Kidney (tissue), 14 donors: ENCODE data around the gene FUT8. TPM values are rescaled to one million over a fixed set of nuclear protein-coding genes. Genes with fewer than 3 reads are reported as not detected.

Experiments
- DNase-seq, 5 donors: peaks; one replicate each; pipeline ENCODE4 v3.0.0-alpha.2; 2013 to 2020
- FAIRE-seq: peaks from 2 replicates; lab custom pipeline; 2012; peaks lifted over from hg19 to GRCh38; lab: Jason Lieb, UNC
- H3K27ac ChIP-seq, 2 donors: one replicate each; pipeline ENCODE4 v1.7.0; 2013; ENCODE audit warnings: low read depth in 2 of 2, low read length in 2 of 2, inconsistent platforms in 1 of 2
- H3K27me3 ChIP-seq: one replicate; pipeline ENCODE4 v1.7.1; 2013; ENCODE audit warnings: low read length, inconsistent platforms; ENCODE audit not compliant: control insufficient read depth, insufficient read depth
- H3K36me3 ChIP-seq, 3 donors: one replicate each; pipeline versions ENCODE4 v1.7.0 to v1.7.1; 2013; ENCODE audit warnings: low read length in 3 of 3, control low read depth in 1 of 3, inconsistent platforms in 1 of 3; ENCODE audit not compliant: insufficient read depth in 3 of 3, control insufficient read depth in 2 of 3
- H3K4me1 ChIP-seq, 3 donors: one replicate each; pipeline versions ENCODE4 v1.7.0 to v1.7.1; 2013; ENCODE audit warnings: low read length in 3 of 3, inconsistent platforms in 1 of 3, low read depth in 1 of 3; ENCODE audit not compliant: control insufficient read depth in 2 of 3, insufficient read depth in 2 of 3
- H3K4me3 ChIP-seq, 3 donors: one replicate each; pipeline versions ENCODE4 v1.7.0 to v1.8.1; 2013; ENCODE audit warnings: low read length in 3 of 3, control low read depth in 1 of 3, inconsistent platforms in 1 of 3
- H3K9ac ChIP-seq, 3 donors: one replicate each; pipeline versions ENCODE4 v1.7.0 to v1.7.1; 2013; ENCODE audit warnings: low read length in 3 of 3, control low read depth in 1 of 3, inconsistent platforms in 1 of 3
- H3K9me3 ChIP-seq, 3 donors: one replicate each; pipeline versions ENCODE4 v1.7.0 to v1.7.1; 2013; ENCODE audit warnings: low read length in 3 of 3, control low read depth in 1 of 3, inconsistent platforms in 1 of 3; ENCODE audit not compliant: control insufficient read depth in 2 of 3, insufficient read depth in 1 of 3
- intact Hi-C: fragments of 100-400 bp; cut with DNase I; formaldehyde crosslinking; loops from one replicate; pipeline ENCODE4 v1.11.1; 2022
- polyA plus RNA-seq: library from polyadenylated mRNA; stranded (reverse); fragments of 350-450 nt; fragmentation: Illumina TruSeq; extraction: RNeasy Lipid Tissue Mini Kit (QIAGEN cat#74804); gene quantifications from one replicate; pipeline ENCODE4 v1.2.3, GENCODE V29; 2014; ENCODE audit warnings: low read depth, low replicate concordance; ENCODE audit not compliant: insufficient read depth
- total RNA-seq: library from RNA; stranded (reverse); fragmentation: NEBNext Ultra II Directional; extraction: Animal tissue kit (Norgen Biotek cat#: 25700); gene quantifications from one replicate; pipeline ENCODE4 v1.2.1, GENCODE V29; 2021
- TF ChIP-seq, protein P1 (sequence below): IDR thresholded peaks from 3 replicates; pipeline ENCODE4 v1.5.1; 2012; ENCODE audit warnings: mild to moderate bottlenecking, moderate library complexity, borderline replicate concordance; ENCODE audit not compliant: insufficient read depth; ENCODE audit errors: extremely low read depth
- donor health status: control.
- donor health status: control.
- donor health status: control.
- donor health status: control.
- donor health status: control.
- donor health status: DM: yes; HTN: yes; CAD: no.
- donor health status: Normal renal cell carcinoma (clear cell type).

FUT8 gene
- total and polyA plus RNA-seq, 2 donors from 2014 or later: 8.2 to 49.6 TPM

- intact Hi-C loops: no loop called here
- Histone ChIP-seq H3K4me3 (no peak overlapping the region), H3K36me3 (no peaks in the 10 kb centered on the region), H3K9me3 (no peaks in the 10 kb centered on the region), H3K4me1 (no peaks in the 10 kb centered on the region), H3K27ac (no peak overlapping the region), H3K27me3 (no peaks in the 10 kb centered on the region), H3K9ac (no peak overlapping the region)
- no peak for DNase-seq
- TF ChIP-seq, protein P1, sequence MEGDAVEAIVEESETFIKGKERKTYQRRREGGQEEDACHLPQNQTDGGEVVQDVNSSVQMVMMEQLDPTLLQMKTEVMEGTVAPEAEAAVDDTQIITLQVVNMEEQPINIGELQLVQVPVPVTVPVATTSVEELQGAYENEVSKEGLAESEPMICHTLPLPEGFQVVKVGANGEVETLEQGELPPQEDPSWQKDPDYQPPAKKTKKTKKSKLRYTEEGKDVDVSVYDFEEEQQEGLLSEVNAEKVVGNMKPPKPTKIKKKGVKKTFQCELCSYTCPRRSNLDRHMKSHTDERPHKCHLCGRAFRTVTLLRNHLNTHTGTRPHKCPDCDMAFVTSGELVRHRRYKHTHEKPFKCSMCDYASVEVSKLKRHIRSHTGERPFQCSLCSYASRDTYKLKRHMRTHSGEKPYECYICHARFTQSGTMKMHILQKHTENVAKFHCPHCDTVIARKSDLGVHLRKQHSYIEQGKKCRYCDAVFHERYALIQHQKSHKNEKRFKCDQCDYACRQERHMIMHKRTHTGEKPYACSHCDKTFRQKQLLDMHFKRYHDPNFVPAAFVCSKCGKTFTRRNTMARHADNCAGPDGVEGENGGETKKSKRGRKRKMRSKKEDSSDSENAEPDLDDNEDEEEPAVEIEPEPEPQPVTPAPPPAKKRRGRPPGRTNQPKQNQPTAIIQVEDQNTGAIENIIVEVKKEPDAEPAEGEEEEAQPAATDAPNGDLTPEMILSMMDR: no peak
- no peak for FAIRE-seq
Measured at GRCh38 chr14:65588426-65589140, 176.1 kb downstream of the FUT8 start.

DNA sequence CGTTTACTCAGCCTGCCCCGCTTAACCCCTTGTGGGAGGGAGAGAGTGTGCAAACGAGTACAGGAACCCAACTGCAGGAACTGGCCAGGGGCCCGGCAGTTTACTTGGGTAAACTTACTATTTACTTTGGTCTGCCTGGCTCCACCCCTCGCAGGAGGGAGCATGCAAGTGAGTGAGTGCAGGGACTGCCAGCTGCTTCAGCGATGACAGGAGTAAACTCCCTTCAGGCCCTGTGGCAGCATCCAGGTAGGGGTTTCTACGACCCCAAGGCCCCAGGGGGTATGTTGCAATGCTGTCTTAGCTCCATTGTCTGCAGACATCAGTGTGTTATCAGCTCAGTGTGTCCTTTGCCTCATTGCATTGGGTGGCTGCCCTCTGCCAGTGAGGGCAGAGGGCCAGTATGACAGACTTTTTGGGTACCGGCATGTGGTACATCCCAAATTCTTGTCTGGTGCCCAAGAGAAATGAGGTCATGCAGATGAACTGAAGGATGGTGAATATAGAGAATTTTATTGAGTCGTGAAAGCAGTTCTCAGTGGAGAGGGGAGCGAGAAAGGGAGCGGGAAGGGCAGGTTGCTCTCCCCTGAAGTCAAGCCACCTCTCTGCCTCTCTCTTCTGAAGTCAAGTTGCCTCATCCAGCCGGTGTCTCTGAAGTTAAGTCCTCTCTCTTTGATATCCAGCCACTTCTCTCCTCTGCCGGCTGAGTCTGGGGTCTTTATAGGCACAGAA lies 181.8 kb downstream of the FUT8 start:
- H3K27ac ChIP-seq: no peak overlapping the region
- H3K4me1 ChIP-seq: no peaks in the 10 kb centered on the region
- H3K36me3 ChIP-seq: no peaks in the 10 kb centered on the region
- DNase-seq (peak in 1 of 5 donors; percentile 37), FAIRE-seq (no peak)
- intact Hi-C loops: no loop called here
- no peak overlapping the region for H3K9ac ChIP-seq
- no peak overlapping the region for H3K4me3 ChIP-seq
- no peaks in the 10 kb centered on the region for H3K9me3 ChIP-seq
- TF ChIP-seq, protein P1: no peak
- no peaks in the 10 kb centered on the region for H3K27me3 ChIP-seq

DNA sequence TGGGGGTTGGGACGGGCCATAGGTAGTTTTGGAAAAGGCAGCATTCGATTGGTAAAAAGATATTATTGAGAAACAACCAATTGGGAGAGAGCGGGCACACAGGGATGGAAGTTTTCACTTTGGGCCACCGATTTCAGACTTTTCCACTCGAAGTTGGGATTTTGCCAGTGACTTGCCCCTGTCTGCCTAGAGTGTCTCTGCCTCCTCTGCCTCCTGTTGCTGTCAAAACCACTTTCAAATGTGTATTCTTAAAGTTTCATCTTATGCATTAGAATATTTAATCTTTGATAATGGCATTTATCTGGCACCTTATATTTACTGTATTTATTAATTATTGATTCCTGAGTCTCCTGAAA lies 182.3 kb downstream of the FUT8 start:
- FAIRE-seq: no peak
- H3K4me1 ChIP-seq: no peaks in the 10 kb centered on the region
- TF ChIP-seq, protein P1: no peak
- intact Hi-C loops: no loop called here
- no peak for DNase-seq
- no peaks in the 10 kb centered on the region for H3K36me3 ChIP-seq
- H3K9ac ChIP-seq: no peak overlapping the region
- no peak overlapping the region for H3K27ac ChIP-seq
- H3K9me3 ChIP-seq: no peaks in the 10 kb centered on the region
- H3K27me3 ChIP-seq: no peaks in the 10 kb centered on the region
- H3K4me3 ChIP-seq: no peak overlapping the region
